GM19043 (cell line): ENCODE results near the gene FMN1.

ENCODE experiments used
- ATAC-seq: cut with Tn5 transposase; IDR thresholded peaks from one replicate; pipeline ENCODE4 v1.9.1; 2021; ENCODE audit warnings: low read depth; ENCODE audit not compliant: unreplicated experiment

Gene FMN1

DNA sequence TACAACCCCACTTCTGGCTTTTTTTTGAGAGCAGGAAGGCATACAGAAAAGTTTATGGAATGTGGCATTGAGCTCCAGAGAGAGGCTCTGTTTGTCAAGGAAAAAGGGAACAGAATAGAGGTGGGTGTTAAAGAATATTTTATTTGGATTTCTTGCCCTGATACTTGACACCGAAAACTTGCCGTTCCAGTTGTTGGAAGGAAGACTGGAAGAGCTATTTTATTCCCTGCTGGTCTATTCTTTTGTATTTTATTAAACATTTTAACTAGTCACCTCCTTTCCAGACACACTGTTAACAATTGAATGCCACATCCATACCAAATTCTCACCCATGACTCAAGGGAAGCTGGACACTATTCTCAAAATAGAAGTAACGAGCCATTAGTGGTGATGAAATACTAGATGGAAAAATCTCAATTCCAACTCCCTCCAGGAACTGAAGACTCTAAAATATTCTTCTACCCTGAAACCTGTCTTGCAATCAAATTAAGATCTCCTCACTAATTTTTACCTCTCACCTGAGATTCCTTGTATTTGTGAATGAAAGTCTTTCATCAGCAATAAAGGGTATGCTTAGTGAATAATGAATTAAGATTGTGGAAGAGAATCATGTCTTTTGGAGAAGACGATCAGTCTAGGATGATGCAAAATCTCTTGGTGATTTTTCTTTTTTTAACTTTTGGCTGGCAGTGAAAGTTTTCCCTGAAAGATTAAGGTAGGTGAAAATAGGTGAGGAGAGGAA, 448.2 kb downstream of the FMN1 start:
- ATAC-seq = no peak

DNA sequence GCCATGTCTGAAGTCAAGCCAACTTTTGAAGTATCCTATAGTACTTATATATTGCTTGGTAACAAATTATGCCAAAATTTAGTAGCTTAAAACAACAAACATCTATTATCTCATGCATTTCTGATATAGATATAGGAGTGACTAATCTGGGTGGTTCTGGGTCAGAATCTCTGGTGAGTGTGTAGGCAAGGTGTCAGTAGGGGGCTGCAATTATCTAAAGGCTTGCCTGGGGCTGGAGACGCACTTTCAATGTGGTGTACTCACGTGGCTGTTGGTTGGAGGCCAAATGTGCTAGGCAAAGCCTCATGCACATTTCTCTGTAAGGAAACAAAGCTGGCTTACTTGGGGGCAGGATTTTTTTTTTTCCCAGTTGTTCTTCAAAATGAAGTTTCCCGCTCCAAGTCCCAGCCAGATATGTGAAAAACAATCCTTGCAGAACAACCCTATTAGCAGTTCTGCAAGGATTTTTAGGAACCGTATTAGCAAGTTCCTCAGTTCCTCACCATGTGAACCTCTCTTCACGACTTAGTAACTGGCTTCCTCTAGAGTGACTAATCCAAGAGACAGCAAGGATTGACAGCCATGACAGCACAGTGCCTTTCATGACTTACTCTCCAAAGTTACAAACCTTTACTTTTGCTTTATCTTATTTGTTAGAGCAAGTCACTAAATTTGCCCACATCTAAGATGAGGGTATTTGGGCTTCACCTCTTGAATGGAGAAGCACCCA, 450.9 kb downstream of the FMN1 start:
- no peak for ATAC-seq

GRCh38 chr15:32739522-32740063, 454.9 kb downstream of the FMN1 start:
- ATAC-seq = no peak

DNA sequence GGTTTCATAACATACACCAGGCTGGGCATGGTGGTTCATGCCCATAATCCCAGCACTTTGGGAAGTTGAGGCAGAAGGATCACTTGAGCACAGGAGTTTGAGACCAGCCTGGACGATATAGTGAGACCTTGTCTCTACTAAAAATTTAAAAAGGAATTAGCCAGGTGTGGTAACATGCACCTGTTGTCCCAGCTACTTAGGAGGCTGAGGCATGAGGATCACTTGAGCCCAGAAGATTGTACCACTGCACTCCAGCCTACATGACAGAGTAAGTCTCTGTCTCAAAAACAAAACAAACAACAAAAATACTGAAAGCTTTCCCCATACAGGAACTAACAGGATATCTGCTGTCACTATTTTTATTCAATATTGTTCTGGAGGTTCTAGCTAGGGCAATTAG, 455.8 kb downstream of the FMN1 start:
- ATAC-seq = no peak

DNA sequence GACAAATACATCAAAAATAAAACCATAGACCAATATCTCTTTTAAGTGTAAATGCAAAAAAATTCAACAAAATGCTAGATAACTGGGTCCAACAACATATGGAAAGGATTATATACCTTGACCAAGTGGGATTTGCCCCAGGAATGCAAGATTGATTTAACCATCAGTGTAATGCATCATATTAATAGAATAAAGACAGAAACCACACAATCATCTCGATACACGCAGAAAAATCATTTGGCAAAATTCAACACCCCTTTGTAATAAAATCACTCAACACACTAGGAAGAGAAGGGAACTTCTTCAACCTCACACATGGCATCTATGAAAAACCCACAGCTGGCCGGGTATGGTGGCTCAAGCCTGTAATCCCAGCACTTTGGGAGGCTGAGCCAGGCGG, 457.2 kb downstream of the FMN1 start:
- no peak for ATAC-seq

DNA sequence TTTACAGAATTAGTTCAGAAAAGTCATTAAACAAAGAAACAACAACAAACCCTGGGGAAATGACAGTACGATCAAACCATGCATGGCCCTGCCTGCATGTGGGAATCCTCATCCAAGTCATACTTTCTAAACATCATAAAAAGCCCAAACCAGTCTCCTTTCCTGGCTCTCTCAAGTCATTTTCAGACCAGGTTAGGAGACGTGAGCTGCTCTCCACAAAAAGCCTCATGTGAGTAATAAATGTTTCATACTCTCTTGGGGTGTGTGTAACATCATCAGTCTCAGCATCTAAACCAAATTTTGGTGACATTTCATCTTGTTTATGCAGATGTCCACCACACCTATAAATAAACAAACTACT, 457.8 kb downstream of the FMN1 start:
- ATAC-seq = no peak

- ATAC-seq = no peak
Measured at GRCh38 chr15:32735989-32736700, 458.4 kb downstream of the FMN1 start.

- ATAC-seq = no peak
Measured at GRCh38 chr15:32733281-32733680, 461.2 kb downstream of the FMN1 start.

GRCh38 chr15:32732574-32733157, 461.8 kb downstream of the FMN1 start:
- ATAC-seq = no peak

GRCh38 chr15:32730677-32731654, 463.5 kb downstream of the FMN1 start:
- ATAC-seq = no peak

DNA sequence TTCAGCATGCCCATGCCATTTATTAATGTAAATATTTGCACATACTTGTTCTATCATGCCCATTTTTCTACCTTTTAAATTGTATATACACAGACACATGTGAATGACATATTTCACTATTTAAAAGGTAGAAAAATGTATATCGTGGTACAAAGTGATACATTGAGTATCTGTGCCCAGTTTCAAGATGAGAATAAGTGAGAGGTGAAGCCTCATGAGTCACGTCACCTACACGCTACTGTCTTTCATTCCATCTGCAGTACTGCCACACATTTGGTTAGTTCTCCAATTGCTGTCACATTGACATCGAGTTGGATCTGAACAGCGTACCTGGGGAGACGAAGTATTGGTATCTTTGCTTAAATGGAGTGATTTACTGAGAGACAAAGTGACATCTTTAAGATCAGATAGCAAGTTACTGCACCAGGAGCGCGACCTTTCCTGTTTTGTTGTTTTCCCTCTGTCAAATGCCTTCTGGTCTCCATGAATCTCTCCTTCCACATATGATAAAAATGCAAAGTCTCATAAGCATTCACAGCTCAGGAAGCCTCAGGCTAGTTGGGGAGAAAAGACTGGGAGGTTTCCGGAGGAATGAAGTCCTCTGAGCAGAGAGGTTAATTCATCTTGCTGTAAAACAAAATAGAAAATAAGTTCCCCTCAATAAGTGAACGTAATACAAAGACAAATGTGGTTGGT, 464.7 kb downstream of the FMN1 start:
- ATAC-seq = no peak

GRCh38 chr15:32723171-32723948, 471.2 kb downstream of the FMN1 start:
- peak; percentile 91 for ATAC-seq

DNA sequence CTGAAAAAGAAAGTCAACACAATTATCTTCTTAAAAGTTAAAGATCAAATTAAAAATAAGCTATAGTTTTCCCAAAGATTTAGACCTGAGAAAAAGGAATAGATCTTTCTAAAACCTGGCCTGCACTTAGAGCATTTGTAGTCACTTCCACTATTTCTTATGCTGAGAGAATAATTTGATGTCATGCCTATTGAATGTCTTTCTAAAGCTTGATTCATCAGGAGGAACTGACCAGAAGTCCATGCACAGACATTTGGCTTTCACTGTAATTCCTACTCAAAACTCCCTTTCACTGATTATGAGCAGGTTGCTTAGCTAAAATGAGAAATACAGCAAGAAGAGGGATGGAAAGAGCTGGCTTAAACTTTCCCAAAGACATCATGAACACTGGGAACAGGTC, 472.4 kb downstream of the FMN1 start:
- no peak for ATAC-seq

GRCh38 chr15:32721596-32721995, 472.9 kb downstream of the FMN1 start:
- no peak for ATAC-seq

- no peak for ATAC-seq
Measured at GRCh38 chr15:32718821-32719716, 475.4 kb downstream of the FMN1 start.

DNA sequence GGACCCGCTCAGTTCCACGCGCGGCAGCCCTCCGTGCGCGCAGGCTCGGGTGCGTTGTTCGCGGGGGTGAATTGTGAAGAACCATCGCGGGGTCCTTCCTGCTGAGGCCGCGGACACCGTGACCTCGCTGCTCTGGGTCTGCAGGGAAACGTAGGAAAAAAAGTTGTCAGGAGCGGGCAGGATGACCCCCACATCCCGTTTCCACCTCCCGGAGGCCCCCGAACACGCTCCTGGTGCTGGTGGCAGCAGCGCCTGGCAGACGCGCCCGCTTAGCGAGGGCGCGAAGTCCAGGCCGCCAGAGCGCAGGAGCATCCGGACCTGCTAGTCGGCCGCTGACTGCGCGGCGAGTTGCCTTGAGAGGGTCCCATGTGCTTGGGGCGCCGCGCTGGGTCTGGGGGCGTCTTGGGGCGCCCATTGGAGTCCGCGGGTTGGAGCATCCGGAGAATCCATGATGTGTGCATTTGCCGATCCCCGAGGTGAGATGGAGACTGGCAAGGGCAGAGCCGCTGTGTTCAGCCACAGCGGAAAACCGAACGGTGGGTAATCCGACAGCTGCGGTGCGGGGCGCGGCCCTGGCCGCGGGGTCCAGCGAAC, 476.2 kb downstream of the FMN1 start:
- ATAC-seq = no peak
